ENCODE results near the gene LYRM4.

The LYRM4 gene

GRCh38 chr6:5191722-5192121 is 69.0 kb downstream of the LYRM4 start:
- no peak overlapping the region for H3K9ac ChIP-seq (ENCODE audit: low read length)
- no peak overlapping the region for H3K27ac ChIP-seq (ENCODE audit: low read depth, low read length)
- no peak overlapping the region for H3K4me3 ChIP-seq (ENCODE audit: low read depth, low read length)
- H3K27me3 ChIP-seq (ENCODE audit: control insufficient read depth, insufficient read depth, low read length) = no peaks in the 10 kb centered on the region
- peaks cover 6% of the 10 kb centered on the region for H3K4me1 ChIP-seq (ENCODE audit: control insufficient read depth, insufficient read depth, low read length)
- H3K9me3 ChIP-seq (ENCODE audit: control insufficient read depth, insufficient read depth, low read depth, low read length) = no peaks in the 10 kb centered on the region
- no peaks in the 10 kb centered on the region for H3K36me3 ChIP-seq (ENCODE audit: control insufficient read depth, insufficient read depth, low read length)

- H3K9ac ChIP-seq (ENCODE audit: low read length) = no peak overlapping the region
These were observed 69.5 kb downstream of the LYRM4 start for GRCh38 chr6:5191222-5191621.

GRCh38 chr6:5190507-5190906 is 70.2 kb downstream of the LYRM4 start:
- Histone ChIP-seq H3K4me3 (ENCODE audit: low read depth, low read length) (no peak overlapping the region), H3K27me3 (ENCODE audit: control insufficient read depth, insufficient read depth, low read length) (no peaks in the 10 kb centered on the region), H3K36me3 (ENCODE audit: control insufficient read depth, insufficient read depth, low read length) (no peaks in the 10 kb centered on the region), H3K9me3 (ENCODE audit: control insufficient read depth, insufficient read depth, low read depth, low read length) (no peaks in the 10 kb centered on the region), H3K27ac (ENCODE audit: low read depth, low read length) (no peak overlapping the region), H3K4me1 (ENCODE audit: control insufficient read depth, insufficient read depth, low read length) (peaks cover 6% of the 10 kb centered on the region), H3K9ac (ENCODE audit: low read length) (no peak overlapping the region)

More at GRCh38 chr6:5191222-5191621, 69.5 kb downstream of the LYRM4 start:
- Histone ChIP-seq H3K27ac (ENCODE audit: low read depth, low read length) (no peak overlapping the region), H3K36me3 (ENCODE audit: control insufficient read depth, insufficient read depth, low read length) (no peaks in the 10 kb centered on the region), H3K4me1 (ENCODE audit: control insufficient read depth, insufficient read depth, low read length) (peaks cover 6% of the 10 kb centered on the region), H3K27me3 (ENCODE audit: control insufficient read depth, insufficient read depth, low read length) (no peaks in the 10 kb centered on the region), H3K4me3 (ENCODE audit: low read depth, low read length) (no peak overlapping the region), H3K9me3 (ENCODE audit: control insufficient read depth, insufficient read depth, low read depth, low read length) (no peaks in the 10 kb centered on the region)

GRCh38 chr6:5188646-5189045 is 72.1 kb downstream of the LYRM4 start:
- Histone ChIP-seq H3K27me3 (ENCODE audit: control insufficient read depth, insufficient read depth, low read length) (no peaks in the 10 kb centered on the region), H3K27ac (ENCODE audit: low read depth, low read length) (no peak overlapping the region), H3K4me3 (ENCODE audit: low read depth, low read length) (no peak overlapping the region), H3K36me3 (ENCODE audit: control insufficient read depth, insufficient read depth, low read length) (no peaks in the 10 kb centered on the region), H3K4me1 (ENCODE audit: control insufficient read depth, insufficient read depth, low read length) (peaks cover 6% of the 10 kb centered on the region), H3K9ac (ENCODE audit: low read length) (no peak overlapping the region), H3K9me3 (ENCODE audit: control insufficient read depth, insufficient read depth, low read depth, low read length) (no peaks in the 10 kb centered on the region)

- H3K9me3 ChIP-seq (ENCODE audit: control insufficient read depth, insufficient read depth, low read depth, low read length) = no peaks in the 10 kb centered on the region
- H3K36me3 ChIP-seq (ENCODE audit: control insufficient read depth, insufficient read depth, low read length) = no peaks in the 10 kb centered on the region
- no peak overlapping the region for H3K4me3 ChIP-seq (ENCODE audit: low read depth, low read length)
- no peaks in the 10 kb centered on the region for H3K27me3 ChIP-seq (ENCODE audit: control insufficient read depth, insufficient read depth, low read length)
- no peaks in the 10 kb centered on the region; the same call in 1 of the 2 replicates for H3K4me1 ChIP-seq (ENCODE audit: control insufficient read depth, insufficient read depth, low read length)
- no peak overlapping the region for H3K27ac ChIP-seq (ENCODE audit: low read depth, low read length)
- no peak overlapping the region for H3K9ac ChIP-seq (ENCODE audit: low read length)
These were observed 75.9 kb downstream of the LYRM4 start for GRCh38 chr6:5184878-5185277.

- H3K27ac ChIP-seq (ENCODE audit: low read depth, low read length) = no peak overlapping the region
- no peaks in the 10 kb centered on the region for H3K36me3 ChIP-seq (ENCODE audit: control insufficient read depth, insufficient read depth, low read length)
- H3K9me3 ChIP-seq (ENCODE audit: control insufficient read depth, insufficient read depth, low read depth, low read length) = no peaks in the 10 kb centered on the region
These were observed 76.5 kb downstream of the LYRM4 start for GRCh38 chr6:5184218-5184617.

GRCh38 chr6:5181510-5182317 is 79.0 kb downstream of the LYRM4 start:
- H3K4me3 ChIP-seq (ENCODE audit: low read depth, low read length) = no peak overlapping the region
- H3K27ac ChIP-seq (ENCODE audit: low read depth, low read length) = no peak overlapping the region
- H3K36me3 ChIP-seq (ENCODE audit: control insufficient read depth, insufficient read depth, low read length) = no peaks in the 10 kb centered on the region
- H3K4me1 ChIP-seq (ENCODE audit: control insufficient read depth, insufficient read depth, low read length) = no peaks in the 10 kb centered on the region; the same call in 1 of the 2 replicates
- no peak overlapping the region for H3K9ac ChIP-seq (ENCODE audit: low read length)
- no peaks in the 10 kb centered on the region for H3K9me3 ChIP-seq (ENCODE audit: control insufficient read depth, insufficient read depth, low read depth, low read length)
- H3K27me3 ChIP-seq (ENCODE audit: control insufficient read depth, insufficient read depth, low read length) = no peaks in the 10 kb centered on the region

More at GRCh38 chr6:5184218-5184617, 76.5 kb downstream of the LYRM4 start:
- no peaks in the 10 kb centered on the region for H3K27me3 ChIP-seq (ENCODE audit: control insufficient read depth, insufficient read depth, low read length)
- no peak overlapping the region for H3K4me3 ChIP-seq (ENCODE audit: low read depth, low read length)
- no peak overlapping the region for H3K9ac ChIP-seq (ENCODE audit: low read length)
- no peaks in the 10 kb centered on the region; the same call in 1 of the 2 replicates for H3K4me1 ChIP-seq (ENCODE audit: control insufficient read depth, insufficient read depth, low read length)

GRCh38 chr6:5180636-5181035 is 80.1 kb downstream of the LYRM4 start:
- Histone ChIP-seq H3K4me3 (ENCODE audit: low read depth, low read length) (no peak overlapping the region), H3K9ac (ENCODE audit: low read length) (no peak overlapping the region), H3K36me3 (ENCODE audit: control insufficient read depth, insufficient read depth, low read length) (no peaks in the 10 kb centered on the region), H3K9me3 (ENCODE audit: control insufficient read depth, insufficient read depth, low read depth, low read length) (no peaks in the 10 kb centered on the region), H3K27me3 (ENCODE audit: control insufficient read depth, insufficient read depth, low read length) (no peaks in the 10 kb centered on the region), H3K4me1 (ENCODE audit: control insufficient read depth, insufficient read depth, low read length) (no peaks in the 10 kb centered on the region; the same call in 1 of the 2 replicates), H3K27ac (ENCODE audit: low read depth, low read length) (no peak overlapping the region)

GRCh38 chr6:5179917-5180316 is 80.8 kb downstream of the LYRM4 start:
- no peak overlapping the region for H3K4me3 ChIP-seq (ENCODE audit: low read depth, low read length)
- no peaks in the 10 kb centered on the region for H3K27me3 ChIP-seq (ENCODE audit: control insufficient read depth, insufficient read depth, low read length)
- no peaks in the 10 kb centered on the region for H3K36me3 ChIP-seq (ENCODE audit: control insufficient read depth, insufficient read depth, low read length)
- peaks cover 2% of the 10 kb centered on the region for H3K4me1 ChIP-seq (ENCODE audit: control insufficient read depth, insufficient read depth, low read length)
- H3K9ac ChIP-seq (ENCODE audit: low read length) = no peak overlapping the region
- no peaks in the 10 kb centered on the region for H3K9me3 ChIP-seq (ENCODE audit: control insufficient read depth, insufficient read depth, low read depth, low read length)
- H3K27ac ChIP-seq (ENCODE audit: low read depth, low read length) = no peak overlapping the region

GRCh38 chr6:5178806-5179205 is 81.9 kb downstream of the LYRM4 start:
- Histone ChIP-seq H3K27ac (ENCODE audit: low read depth, low read length) (no peak overlapping the region), H3K9me3 (ENCODE audit: control insufficient read depth, insufficient read depth, low read depth, low read length) (no peaks in the 10 kb centered on the region), H3K36me3 (ENCODE audit: control insufficient read depth, insufficient read depth, low read length) (no peaks in the 10 kb centered on the region), H3K4me3 (ENCODE audit: low read depth, low read length) (no peak overlapping the region), H3K27me3 (ENCODE audit: control insufficient read depth, insufficient read depth, low read length) (no peaks in the 10 kb centered on the region), H3K9ac (ENCODE audit: low read length) (no peak overlapping the region), H3K4me1 (ENCODE audit: control insufficient read depth, insufficient read depth, low read length) (peaks cover 5% of the 10 kb centered on the region)

GRCh38 chr6:5175635-5176034 is 85.1 kb downstream of the LYRM4 start:
- Histone ChIP-seq H3K27me3 (ENCODE audit: control insufficient read depth, insufficient read depth, low read length) (no peaks in the 10 kb centered on the region), H3K27ac (ENCODE audit: low read depth, low read length) (no peak overlapping the region), H3K4me1 (ENCODE audit: control insufficient read depth, insufficient read depth, low read length) (peaks cover 5% of the 10 kb centered on the region; the same call in 1 of the 2 replicates), H3K4me3 (ENCODE audit: low read depth, low read length) (no peak overlapping the region), H3K36me3 (ENCODE audit: control insufficient read depth, insufficient read depth, low read length) (no peaks in the 10 kb centered on the region), H3K9me3 (ENCODE audit: control insufficient read depth, insufficient read depth, low read depth, low read length) (no peaks in the 10 kb centered on the region), H3K9ac (ENCODE audit: low read length) (no peak overlapping the region)

All from HUES6 (cell line).